ENCODE measurements around the gene ANKDD1A.

Gene ANKDD1A

DNA sequence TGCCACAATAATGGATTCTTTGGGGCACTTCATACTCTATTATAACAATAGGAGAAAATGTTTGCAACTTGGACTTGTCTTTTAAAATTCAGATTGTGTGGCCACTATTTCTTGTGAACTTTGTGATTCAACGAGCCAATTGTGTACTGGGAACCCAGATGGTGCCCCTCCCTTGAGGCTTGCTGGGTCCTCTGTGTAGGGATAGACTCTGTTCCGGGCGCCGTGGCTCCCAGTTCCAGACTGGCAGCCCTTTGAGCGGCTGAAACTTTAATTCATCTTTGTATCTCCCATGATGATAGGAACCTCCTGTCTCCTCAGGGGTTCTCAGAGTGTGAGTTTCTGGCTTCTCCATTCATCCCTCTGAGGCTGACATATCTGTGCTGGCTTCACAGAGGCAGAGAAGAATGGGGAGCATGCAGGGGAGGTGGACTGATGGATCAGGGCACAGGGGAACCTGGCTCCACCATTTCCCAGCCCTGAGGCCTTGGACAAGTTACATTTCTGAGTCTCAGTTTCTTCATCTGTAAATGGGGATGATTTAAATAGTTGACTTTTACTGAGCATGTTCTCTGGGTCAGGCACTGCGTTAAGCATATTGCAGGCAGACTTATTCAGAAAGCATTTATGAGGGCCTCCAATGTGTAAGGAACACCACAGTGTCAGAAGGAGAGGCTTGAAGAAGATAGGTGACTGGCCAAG, 15.2 kb upstream of the ANKDD1A start:
- no peak for DNase-seq

DNA sequence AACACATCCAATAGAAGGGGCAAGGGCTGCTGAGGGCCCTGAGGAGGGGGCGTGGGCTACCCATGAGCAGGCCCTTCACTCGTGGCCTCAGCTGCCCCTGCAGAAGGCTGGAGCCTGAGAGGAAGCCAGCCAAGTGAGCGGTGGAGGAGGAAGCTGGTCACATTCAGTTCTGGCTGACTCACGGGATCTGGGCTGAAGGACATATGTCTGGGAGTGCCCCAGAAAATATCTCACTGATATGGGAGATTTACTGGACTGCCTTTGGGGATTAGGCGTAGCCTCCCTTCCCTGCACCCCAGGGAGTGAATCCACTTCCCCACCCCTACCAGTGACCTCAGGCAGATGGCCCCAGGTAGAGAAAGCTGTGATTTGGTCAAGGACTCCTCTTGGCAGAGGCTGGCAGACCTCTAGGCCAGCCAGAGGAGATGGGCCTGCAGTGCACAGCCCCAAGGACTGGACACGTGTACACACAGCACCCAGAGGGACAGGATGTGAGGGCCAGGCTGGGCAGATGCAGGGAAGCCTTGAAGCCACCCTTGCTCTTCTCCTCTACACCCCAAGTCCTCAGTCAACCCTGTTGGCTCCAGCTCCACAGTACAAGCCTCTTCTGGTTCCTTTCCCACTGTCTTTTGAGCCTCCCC, 14.2 kb upstream of the ANKDD1A start:
- peak; percentile 83 for DNase-seq

DNA sequence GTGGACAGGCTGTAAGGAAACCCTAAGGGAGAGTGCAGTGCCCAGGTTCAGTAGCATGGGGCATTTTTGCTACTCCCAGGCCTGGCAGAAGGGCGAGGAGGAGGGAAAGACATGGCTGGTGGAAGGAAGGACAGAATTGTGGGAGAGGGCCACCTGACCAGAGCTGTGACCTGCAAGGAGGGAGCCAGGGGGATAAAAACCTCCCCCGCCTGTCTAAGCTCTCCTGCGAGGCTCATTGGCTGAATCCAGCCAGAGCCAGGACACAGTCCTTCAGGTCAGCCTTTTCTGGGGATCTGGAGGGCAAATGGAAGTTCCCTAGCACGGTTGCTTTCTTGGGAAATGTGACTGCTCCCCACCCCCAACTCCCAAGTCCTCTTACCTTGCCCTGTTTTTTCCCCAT, 13.3 kb upstream of the ANKDD1A start:
- no peak for DNase-seq

DNA sequence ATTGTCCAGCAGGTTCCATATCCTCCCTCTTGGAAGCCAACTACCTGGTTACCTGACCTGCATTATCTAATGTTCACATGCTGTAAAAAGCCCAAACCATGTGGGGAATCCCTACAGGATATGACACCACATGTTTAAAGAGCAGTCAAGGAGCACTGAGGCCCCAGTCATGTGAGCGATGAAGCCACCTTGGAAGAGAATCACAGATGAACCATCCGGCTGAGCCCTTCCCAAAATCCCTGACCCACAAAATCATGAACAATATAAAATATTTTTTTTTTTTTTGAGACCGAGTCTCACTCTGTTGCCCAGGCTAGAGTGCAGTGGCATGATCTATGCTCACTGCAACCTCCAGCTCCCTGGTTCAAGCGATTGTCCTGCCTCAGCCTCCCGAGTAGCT, 10.6 kb upstream of the ANKDD1A start:
- no peak for DNase-seq

DNA sequence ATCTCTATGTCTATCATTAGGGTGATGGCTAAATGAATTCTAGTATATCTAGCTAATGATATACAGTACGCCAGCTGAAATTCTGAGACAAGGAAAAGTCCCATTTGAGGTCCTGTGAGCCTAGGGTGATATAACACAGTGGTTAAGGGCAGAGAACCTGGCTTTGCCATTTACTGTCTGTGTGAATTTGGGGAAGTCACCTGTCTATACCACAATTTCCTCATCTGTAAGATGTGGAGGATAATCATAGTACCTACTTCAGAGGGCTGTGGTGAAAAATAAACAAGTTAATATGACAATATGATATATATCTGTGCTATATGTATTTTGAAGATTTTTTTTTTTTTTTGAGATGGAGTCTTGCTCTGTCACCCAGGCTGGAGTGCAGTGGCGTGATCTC, 9.8 kb upstream of the ANKDD1A start:
- DNase-seq, result no peak

DNA sequence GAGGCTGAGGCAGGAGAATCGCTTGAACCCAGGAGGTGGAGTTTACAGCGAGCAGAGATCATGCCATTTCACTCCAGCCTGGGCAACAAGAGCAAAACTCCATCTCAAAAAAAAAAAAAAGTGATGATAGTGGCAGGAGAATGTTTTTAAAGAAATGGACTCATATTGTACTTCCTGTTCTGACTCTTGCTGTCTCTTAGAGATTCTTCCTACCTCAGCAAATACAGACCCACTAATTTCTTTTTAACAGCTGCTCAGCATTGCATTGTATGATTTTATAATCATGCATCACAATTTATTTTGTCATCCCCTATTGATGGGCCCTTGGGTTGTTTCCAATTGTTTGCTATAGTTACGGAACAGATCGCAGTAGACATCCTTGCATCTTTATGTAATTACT, 8.8 kb upstream of the ANKDD1A start:
- peak; percentile 40 for DNase-seq

DNA sequence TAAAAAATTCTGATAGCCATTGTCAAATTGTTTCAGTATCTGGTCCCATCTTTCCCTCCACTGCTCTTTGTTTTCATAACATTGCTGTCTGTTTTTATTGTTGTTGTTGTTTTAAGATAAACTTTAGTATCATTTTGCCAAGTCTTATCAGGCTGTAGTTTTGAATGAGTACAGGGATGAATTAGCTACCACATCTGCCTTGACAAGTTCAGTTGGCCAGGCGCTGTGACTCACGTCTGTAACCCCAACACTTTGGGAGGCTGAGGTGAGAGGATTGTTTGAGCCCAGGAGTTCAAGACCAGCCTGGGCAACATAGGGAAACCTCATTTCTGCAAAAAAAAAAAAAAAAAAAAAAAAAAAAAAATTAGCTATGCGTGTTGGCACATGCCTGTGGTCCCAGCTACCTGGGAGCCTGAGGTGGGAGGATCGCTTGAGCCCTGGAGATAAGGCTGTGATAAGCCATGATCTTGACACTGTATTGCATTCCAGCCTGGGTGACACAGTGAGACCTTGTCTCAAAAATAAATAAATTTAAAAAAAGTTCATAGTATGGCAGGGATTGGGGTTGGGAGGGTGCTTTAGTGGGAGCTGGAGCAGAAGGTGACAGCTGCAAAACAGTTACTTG, 8.3 kb upstream of the ANKDD1A start:
- no peak for DNase-seq

DNA sequence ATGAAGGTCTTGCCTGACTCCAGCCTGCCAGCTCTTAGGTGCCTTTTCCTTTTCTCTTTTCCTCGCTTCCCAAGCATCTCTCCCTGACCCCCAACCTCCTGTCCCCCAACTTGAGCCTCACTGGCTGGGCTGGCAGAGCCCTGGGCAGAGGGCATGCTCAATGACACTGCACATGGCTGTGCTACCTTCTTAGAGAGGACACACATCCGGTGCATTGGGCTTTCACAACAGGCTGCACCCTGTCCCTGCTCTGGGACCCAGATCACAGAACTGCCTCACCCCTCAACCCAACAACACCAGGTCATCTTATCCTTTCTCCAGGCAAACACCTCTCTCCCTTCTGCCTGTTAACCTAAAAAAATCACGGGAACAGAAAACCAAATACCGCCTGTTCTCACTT, 7.5 kb upstream of the ANKDD1A start:
- no peak for DNase-seq

DNA sequence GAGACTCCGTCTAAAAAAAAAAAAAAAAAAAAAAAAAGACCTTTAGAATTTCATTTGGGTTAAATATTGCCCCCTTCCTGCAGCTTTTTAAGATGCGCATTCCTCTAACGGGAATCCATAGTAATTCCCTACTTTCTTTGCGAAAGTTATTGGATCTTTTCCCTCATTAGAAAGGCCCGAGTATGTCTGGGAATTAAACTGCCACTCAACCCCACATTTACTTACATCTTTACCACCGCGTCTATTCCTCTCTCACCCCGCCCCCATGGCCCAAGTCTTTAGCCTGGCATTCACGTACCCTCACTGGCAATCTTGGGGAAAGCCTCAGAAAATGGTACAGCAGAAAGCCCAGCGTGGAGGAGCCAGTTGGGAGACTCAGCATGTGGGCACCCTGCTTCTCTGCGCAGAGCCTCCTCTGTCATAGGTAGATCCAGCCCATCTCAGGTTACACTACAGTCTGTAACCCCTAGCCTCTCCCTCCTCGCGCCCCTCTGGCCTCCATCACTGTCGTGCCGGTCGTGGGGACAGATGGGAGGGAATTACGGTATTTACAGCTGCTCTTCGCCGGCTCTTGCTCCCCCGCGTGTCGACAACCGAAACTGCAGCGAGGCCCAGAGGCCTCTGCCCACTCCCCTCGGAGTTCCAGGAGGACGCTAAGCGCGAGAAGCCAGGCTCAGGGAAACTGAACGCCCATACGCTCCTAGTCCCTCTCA, 6.4 kb upstream of the ANKDD1A start:
- DNase-seq, result peak; percentile 85

DNA sequence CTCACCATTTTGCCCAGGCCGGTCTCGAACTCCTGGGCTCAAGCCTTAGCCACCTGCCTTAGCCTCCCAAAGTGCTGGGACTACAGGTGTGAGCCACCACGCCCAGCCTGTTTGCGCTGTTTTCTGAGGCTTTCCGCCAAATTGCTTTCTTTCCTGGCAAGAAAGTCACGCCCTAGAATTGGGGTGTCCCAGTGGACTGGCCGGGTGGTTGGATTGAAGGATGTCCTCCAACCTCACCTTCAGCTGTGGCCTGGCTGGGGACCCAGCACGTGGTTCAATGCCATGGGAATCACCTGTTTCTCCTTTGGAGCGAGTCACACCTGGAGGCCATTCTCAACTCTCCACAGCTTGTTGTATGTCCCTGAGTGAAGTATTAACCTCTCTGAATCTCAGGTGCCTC, 5.8 kb upstream of the ANKDD1A start:
- no peak for DNase-seq

DNA sequence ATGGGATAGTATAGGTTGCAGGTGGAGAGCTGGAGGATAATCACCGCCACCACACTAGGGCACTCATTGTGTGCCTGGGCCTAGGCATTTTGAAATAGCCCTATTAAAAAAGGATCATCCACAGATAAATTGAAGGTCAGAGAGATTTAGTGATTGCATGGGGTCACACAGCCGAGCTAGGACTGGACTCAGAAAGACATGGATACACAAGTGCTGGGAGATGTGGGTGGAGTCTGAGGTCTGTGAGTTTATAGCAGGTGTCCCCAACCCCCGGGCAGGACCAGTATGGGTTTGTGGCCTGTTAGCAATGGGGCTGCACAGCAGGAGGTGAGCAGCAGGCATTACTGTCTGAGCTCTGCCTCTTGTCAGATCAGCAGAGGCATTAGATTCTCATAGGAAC, 5.3 kb upstream of the ANKDD1A start:
- no peak for DNase-seq

DNA sequence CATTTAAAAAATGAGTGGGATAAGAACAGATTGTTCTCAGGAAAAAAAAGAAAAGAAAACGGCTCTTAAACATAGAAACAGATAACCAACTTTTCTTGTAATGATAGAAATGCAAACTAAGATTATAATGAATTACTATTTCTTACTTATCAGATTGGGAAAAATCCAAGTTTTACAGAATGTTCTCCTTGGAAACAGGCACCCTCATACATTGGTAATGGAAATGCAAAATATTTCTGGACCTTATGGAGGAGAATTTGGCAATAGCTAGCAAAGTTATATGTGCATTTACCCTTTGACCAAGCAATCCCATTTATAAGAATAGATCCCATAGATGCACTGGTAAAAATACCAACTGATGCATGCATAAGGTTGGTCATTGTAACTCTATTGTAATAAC, 3.7 kb upstream of the ANKDD1A start:
- no peak for DNase-seq

DNA sequence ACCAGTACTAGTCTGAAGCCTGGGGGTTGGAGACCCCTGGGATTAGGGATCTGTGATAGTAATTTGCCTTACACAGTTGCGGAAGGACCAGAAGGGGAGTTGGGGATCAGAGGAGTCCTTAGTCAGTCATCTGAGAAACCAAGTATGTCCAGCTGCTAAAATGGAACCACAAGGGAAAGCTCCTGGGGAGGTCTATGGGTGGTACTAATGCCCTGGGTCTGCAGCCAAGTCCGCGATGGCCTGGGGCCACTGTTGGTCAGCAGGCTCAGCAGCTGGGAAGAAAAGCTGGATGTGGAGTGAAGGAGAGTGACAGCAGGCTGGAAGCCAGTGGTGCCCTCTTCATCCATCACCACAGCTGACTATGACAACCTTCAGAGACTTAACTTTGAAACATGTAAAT, 2.2 kb upstream of the ANKDD1A start:
- no peak for DNase-seq

DNA sequence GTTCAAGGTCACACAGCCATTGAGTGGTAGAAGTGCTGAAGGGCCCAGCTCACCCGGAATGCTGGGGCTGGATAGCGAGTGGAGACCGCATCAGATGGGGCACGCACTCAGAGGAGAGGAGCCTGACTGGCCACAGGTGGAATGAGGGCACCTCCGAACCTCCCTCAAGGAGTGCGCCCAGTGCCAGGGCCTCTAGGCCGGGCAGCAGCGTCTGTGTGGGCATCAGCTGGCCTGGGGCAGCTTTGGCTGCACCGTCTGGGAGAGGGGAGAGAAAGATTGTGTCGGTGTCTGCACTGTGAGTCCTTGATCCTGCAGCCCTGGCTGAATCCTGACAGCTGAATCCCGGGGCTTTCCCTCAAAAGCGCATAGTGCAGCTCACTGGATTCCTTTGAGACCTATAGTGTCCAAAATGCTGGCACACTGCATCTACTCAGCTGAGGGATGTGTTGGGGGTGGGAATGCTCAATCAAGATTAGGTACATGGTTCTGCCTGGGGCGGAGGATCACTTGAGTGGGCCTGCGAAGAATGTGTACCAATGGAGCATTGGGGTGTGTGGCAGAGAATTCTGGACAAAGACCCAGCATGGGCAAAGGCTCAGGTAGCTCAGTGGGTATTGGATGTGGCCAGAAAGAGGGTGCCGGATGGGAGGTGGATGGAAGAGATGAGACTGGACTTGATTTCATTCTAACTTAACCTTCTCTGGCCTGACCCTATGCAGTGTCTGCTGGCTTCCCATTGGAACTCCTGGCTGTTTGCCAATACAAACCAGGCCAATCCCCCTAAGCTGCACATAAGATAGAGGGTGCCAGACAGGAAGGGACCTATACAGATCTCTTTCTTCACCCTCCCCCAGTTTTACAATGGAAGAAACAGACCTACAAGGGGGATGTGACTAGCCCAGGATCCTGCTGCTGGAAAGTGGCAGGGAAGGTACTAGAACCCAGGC, 950 bp downstream of the ANKDD1A start:
- no peak for DNase-seq

DNA sequence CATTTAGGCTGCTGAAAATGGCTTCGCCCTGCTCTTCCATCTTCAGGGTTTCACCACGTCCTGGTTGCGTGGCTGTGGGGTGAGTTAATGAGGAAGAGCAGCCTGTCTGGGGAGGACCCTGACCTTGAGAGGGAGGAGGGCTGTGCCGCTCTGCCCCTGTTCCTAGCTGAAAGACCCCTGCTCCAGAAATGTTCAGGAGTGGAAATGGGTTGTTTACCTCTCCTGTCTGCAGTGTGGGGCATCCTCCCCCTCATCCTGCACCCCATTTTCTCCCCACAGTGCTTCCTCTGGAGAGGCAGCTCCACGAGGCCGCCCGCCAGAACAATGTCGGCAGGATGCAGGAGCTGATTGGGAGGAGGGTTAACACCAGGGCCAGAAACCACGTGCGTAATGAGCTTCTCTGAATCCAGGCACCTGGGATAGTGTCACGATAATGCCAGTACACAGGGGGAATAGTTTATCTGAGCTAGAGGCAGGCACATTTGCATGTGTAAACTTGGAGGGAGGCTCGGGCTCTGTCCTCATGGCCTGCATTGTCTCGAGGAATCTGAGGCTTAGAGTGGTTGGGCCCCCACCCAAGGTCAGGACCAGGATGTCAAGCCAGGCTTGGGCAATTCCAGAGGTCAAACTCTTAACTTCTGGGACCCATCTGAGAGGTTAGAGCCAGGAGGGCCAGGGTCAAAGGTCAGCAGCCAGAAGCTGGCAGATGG, 4.0 kb downstream of the ANKDD1A start:
- no peak for DNase-seq

DNA sequence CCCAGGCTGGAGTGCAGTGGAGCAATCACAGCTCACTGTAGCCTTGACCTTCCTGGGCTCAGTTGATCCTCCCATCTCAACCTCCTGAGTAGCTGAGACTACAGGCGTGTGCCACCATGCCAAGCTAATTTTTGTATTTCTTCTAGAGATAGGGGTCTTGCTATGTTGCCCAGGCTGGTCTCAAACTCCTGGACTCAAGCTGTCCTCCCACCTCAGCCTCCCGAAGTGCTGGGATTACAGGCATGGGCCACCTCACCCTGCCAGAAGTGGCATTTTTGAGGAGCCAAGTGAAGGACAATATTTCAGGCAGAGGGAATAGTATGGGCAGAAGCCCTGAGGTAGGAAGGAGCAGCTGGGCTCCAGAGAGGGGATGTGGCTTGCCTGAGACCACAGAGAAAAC, 4.7 kb downstream of the ANKDD1A start:
- no peak for DNase-seq

DNA sequence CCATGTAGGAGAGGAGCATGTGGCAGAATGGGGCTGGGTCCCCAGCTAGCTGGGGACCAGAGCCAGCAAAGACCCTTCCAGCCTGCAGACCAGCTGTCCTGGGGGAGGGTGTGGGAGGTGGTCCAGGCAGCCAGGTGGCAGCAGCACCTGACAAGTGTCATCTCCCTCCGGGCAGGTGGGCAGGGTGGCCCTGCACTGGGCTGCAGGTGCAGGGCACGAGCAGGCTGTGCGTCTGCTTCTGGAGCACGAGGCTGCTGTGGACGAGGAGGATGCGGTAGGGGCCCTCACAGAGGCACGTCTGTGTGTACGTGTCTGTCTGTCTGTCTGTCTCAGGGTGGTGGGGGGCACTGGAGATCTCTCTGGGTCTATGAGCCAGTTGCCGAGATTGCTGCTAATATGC, 5.5 kb downstream of the ANKDD1A start:
- no peak for DNase-seq

DNA sequence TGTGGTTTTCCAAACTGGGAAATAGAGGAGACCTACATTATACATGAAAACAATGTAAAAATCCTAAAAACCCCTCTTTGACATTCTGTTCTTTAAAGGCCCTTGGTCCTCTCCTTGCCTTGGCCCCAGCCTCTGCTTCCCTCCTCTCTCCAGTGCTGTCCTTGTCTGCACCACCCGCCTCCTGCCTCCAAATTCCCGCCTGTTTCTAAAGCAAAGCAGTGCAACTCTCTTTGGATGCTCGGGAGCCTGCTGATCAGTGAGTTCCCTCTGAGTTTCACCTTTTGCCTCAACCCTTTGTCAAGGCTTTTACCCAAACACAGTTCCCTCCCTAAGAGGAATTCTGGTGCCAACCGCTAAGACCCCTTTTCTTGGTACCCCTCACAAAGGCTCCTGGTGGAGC, 8.0 kb downstream of the ANKDD1A start:
- DNase-seq, result no peak

DNA sequence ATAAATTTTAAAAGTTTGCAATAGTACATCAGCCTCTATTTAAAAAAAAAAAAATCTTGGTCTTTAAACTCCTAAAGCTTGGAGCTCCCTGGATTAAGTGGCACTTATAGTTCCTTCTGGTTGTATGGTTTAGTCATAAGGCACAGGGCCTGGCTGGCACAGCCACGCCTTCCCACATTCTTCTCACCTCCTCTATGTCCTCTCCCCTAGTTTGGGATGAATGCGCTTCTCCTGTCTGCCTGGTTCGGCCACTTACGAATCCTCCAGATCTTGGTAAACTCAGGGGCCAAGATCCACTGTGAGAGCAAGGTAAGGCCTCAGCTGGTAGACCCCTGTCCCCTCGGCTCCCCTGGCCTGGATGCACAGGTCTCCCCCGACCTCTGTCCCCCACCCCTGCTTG, 10.0 kb downstream of the ANKDD1A start:
- DNase-seq, result no peak

DNA sequence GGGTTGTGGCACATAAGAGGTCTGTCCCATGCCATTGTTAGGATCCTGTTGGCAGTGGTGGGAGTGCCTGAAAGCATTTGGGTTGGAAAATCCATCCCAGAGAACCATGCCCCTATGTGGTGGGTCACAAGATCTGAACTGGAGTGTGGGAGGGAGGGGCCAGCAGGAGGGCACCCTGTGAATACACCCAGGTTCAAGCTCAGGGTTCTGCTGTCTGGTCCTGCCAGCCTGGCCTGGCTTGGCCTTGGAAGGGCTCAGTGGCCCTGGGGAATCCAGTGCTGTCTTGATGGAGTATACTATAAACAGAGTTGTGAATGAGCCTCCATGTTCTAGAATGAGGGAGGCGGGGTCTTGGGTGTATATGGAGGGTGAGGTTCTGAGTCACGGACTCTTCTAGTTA, 11.8 kb downstream of the ANKDD1A start:
- no peak for DNase-seq

DNA sequence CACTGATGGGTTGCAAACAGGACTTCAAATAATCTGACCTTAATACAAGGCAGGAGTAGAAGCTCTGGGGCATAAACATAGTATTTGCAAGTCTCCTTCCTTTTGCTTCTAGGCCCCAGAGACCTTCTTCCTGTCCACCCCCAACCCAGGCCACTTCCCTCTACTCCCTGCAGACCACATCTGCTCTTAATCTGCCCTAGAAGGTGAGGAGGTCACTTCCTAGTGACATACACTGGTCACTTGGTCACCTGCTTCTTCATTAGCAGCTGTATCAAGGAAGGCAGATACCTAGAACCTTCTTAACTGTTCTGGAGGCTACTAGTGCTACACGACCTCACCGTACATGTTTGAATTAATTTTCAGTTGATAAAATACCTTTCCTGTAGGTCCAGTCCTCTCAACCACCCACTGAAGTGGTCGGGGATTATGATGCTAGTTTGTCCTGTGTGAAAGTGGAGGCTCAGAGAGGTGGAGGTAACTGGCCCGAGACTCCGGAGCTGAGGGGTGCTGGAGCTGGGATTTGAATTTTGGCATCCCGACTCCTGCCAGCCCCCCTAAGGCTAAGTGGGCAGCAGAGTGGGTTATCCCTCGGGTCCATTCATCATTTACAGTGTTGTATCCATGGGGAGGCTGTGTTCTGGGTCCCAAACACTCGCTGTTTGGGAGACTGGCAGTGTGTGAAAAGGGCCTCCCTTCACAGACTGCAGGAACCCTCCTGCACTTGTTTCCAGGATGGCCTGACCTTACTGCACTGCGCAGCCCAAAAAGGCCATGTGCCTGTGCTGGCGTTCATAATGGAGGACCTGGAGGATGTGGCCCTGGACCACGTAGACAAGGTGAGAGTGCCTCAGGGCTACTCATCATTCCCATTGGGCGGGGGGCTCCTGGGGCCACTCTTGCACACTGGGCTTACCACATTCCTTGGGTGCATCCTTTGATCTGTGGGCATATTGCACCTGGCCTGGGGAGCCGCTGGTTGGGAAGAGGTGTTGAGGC, 13.9 kb downstream of the ANKDD1A start:
- DNase-seq, result no peak
